Glutamatergic neuron (in vitro differentiated cells): Measurements from ENCODE around the gene METTL25B. TPM values are rescaled to one million over a fixed set of nuclear protein-coding genes. Genes with fewer than 3 reads are reported as not detected.

Source experiments
- DNase-seq: peaks from one replicate; pipeline ENCODE4 v3.0.0; 2022
- H3K27ac Mint-ChIP-seq: one replicate; pipeline ENCODE4 v1.8.0; 2020; ENCODE audit warnings: mild to moderate bottlenecking, mixed read lengths, inconsistent platforms; ENCODE audit not compliant: unreplicated experiment
- H3K27me3 Mint-ChIP-seq: one replicate; pipeline ENCODE4 v1.8.0; 2020; ENCODE audit warnings: mild to moderate bottlenecking, moderate library complexity, mixed read lengths, inconsistent platforms; ENCODE audit not compliant: unreplicated experiment
- H3K36me3 Mint-ChIP-seq: one replicate; pipeline ENCODE4 v1.8.0; 2020; ENCODE audit warnings: mild to moderate bottlenecking, mixed read lengths, inconsistent platforms; ENCODE audit not compliant: unreplicated experiment
- H3K4me1 Mint-ChIP-seq: one replicate; pipeline ENCODE4 v1.8.0; 2020; ENCODE audit warnings: mild to moderate bottlenecking, low read depth, mixed read lengths, inconsistent platforms; ENCODE audit not compliant: unreplicated experiment
- H3K4me3 Mint-ChIP-seq: one replicate; pipeline ENCODE4 v1.8.0; 2020; ENCODE audit warnings: mild to moderate bottlenecking, mixed read lengths, inconsistent platforms; ENCODE audit not compliant: unreplicated experiment
- H3K9me3 Mint-ChIP-seq: one replicate; pipeline ENCODE4 v1.8.0; 2020; ENCODE audit warnings: mild to moderate bottlenecking, moderate library complexity, mixed read lengths, inconsistent platforms; ENCODE audit not compliant: unreplicated experiment
- total RNA-seq: library from RNA; stranded (reverse); fragmentation: NEBNext Ultra II Directional; extraction: Animal tissue kit (Norgen Biotek cat#: 25700); gene quantifications from one replicate; pipeline ENCODE4 v1.2.1, GENCODE V29; 2021; ENCODE audit not compliant: unreplicated experiment
- TF ChIP-seq, protein P1 (sequence below): fragments of 200-600 bp; sonication (generic); IDR thresholded peaks from one replicate; pipeline ENCODE4 v1.5.0; 2021; ENCODE audit not compliant: partially characterized antibody, unreplicated experiment

The METTL25B gene
- total RNA-seq, 1 donor from 2014 or later = 27.1 TPM

DNA sequence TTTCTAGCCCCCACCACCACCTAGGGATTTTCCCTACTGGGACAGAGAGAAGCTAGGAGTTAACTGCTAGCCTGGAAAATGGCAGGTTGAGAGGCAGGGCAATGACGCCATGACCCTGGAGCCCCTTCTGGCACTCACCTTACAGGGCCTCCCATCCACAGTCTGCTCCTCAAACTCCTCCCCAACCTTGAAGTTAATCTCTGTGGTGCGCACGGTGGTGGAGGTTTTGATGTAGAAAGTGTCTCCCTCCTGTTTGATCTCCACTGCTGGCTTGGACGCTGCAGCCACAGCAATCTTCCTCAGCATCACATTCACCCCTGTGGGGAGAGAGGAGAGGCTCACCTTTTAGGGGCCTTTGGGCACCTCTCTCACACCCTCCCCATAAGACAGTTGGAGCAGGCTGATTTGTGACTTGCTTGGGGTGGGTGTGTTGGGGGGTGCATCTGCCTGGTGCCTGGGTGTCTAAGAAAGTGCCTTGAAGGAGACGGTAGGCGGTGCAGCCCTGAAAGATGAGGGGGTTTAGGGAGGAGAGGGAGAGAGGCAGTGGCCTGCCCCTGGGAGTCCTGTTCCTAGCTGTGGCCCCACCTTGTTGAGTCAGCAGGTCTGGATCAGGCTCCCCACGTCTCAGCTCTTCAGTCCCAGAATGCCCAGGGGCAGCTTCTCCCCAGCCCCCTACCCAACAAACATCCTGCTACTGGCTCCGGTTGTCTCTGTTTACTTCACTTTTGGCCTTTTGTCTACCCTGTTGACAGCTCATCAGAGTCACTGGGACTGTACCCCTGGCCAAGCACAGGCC lies 27.3 kb upstream of the METTL25B start:
- Mint-ChIP-seq H3K27ac (no peak overlapping the region), H3K27me3 (peaks cover 22% of the 10 kb centered on the region), H3K36me3 (no peaks in the 10 kb centered on the region), H3K4me3 (no peak overlapping the region), H3K4me1 (peaks cover 8% of the 10 kb centered on the region), H3K9me3 (peaks cover 4% of the 10 kb centered on the region)
- TF ChIP-seq, protein P1, sequence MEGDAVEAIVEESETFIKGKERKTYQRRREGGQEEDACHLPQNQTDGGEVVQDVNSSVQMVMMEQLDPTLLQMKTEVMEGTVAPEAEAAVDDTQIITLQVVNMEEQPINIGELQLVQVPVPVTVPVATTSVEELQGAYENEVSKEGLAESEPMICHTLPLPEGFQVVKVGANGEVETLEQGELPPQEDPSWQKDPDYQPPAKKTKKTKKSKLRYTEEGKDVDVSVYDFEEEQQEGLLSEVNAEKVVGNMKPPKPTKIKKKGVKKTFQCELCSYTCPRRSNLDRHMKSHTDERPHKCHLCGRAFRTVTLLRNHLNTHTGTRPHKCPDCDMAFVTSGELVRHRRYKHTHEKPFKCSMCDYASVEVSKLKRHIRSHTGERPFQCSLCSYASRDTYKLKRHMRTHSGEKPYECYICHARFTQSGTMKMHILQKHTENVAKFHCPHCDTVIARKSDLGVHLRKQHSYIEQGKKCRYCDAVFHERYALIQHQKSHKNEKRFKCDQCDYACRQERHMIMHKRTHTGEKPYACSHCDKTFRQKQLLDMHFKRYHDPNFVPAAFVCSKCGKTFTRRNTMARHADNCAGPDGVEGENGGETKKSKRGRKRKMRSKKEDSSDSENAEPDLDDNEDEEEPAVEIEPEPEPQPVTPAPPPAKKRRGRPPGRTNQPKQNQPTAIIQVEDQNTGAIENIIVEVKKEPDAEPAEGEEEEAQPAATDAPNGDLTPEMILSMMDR = no peak
- no peak for DNase-seq

DNA sequence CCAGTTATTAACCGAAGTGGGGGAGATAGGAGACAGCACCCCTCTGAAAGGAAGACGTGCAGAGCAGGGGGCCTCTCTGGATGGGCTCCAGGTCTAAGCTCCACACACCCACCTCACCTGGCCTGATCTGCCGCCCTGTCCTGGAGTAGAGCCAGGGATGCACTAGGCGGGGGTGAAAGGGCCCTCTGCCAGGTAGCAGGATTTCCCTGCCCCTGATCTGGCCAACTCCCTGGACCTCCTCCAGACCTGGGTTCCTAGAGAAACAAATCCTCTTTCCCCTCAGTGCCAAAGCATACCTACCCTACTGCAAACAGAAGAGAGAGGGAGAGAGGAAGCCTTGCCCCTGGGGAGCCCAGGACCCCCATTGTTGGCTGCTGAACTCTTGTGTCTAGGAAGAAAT lies 24.9 kb upstream of the METTL25B start:
- no peaks in the 10 kb centered on the region for H3K36me3 Mint-ChIP-seq
- DNase-seq = no peak
- no peak overlapping the region for H3K27ac Mint-ChIP-seq
- peaks cover 16% of the 10 kb centered on the region for H3K4me1 Mint-ChIP-seq
- peaks cover 22% of the 10 kb centered on the region for H3K27me3 Mint-ChIP-seq
- H3K4me3 Mint-ChIP-seq = no peak overlapping the region
- TF ChIP-seq, protein P1 = no peak
- H3K9me3 Mint-ChIP-seq = peaks cover 4% of the 10 kb centered on the region

DNA sequence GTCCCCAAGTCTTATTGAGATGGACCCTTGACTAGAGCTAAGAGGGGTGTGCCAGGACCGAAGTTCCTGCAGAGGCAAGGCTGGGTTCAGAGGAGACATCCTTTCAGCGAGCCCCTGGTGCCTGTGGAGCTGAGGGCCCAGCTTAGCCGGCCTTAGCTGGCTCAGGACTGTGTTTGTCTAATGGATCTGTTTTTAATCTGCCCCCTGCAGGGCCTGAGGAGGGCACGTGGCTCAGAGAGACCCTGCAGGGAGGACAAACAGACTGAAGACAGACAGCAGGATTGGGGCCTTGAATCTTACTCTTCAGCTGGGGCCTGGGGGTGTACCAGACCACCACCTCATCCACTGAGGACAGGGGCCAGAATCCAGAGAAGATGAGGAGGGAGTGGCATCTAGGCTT lies 24.5 kb upstream of the METTL25B start:
- H3K27me3 Mint-ChIP-seq = peaks cover 21% of the 10 kb centered on the region
- H3K4me1 Mint-ChIP-seq = peaks cover 19% of the 10 kb centered on the region

DNA sequence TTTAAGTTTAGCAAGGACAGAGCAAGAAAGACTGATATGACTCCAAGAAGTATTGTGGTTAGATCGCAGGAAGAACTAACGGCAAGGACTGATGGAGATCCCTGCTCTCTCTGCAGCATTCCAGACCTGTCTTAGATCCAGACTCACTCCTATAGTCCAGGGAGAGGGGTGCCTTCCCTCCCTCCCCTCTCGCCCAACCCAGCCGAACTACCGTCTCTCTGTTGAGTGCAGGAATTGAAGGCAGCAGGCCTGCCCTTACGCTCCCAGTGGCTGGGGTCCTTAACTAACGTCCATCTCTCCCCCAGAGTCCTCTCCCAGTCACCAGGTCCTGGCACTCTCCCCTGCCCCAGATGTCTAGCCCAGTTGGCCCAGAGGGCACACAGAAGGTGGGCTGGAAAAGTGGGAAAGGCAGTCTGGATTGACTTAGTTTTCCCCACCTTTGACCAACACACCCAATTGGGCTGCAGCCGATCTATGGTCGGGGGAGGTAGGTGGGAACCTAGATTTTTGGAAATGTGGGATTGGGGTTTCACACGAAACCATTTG lies 24.0 kb upstream of the METTL25B start:
- Mint-ChIP-seq H3K36me3 (no peaks in the 10 kb centered on the region), H3K27ac (no peak overlapping the region), H3K4me1 (peaks cover 20% of the 10 kb centered on the region), H3K9me3 (no peaks in the 10 kb centered on the region), H3K4me3 (peak overlapping the region; percentile 59), H3K27me3 (peaks cover 17% of the 10 kb centered on the region)
- DNase-seq = no peak
- TF ChIP-seq, protein P1 = no peak

More for the DNA sequence above, 24.5 kb upstream of the METTL25B start:
- Mint-ChIP-seq H3K36me3 (no peaks in the 10 kb centered on the region), H3K9me3 (peaks cover 3% of the 10 kb centered on the region), H3K4me3 (no peak overlapping the region), H3K27ac (no peak overlapping the region)
- TF ChIP-seq, protein P1 = no peak
- no peak for DNase-seq

DNA sequence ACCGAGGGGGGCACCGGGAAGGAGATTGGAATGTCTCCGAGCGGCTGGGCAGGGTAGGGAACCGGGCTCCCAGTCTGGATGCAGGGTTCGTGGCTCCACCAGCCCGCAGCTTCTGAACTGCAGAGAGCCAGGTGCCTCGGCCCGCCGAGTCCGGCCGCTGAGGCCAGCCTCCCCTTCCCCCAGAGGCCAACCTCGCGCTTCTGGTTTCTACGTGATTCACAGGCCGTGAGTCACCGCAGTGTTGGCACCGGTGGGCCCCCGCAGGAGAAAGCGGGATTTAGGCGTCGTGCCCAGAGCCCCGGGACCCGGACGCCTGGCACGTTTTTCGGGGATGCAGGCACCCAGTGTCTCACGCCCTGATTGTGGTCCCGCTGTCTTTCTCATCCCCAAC lies 23.3 kb upstream of the METTL25B start:
- Mint-ChIP-seq H3K27me3 (peaks cover 17% of the 10 kb centered on the region), H3K4me1 (peaks cover 20% of the 10 kb centered on the region), H3K9me3 (no peaks in the 10 kb centered on the region), H3K4me3 (peak overlapping the region; percentile 77), H3K36me3 (no peaks in the 10 kb centered on the region), H3K27ac (no peak overlapping the region)
- peak; percentile 39 for DNase-seq
- TF ChIP-seq, protein P1 = no peak
